GM18511 (cell line): ENCODE data around the gene BIK.
"Not testable (repeated sequence)": the region's sequence is repeated elsewhere in the genome, so short reads cannot be mapped to it uniquely, and the experiment has no call there.

Experiments
- ATAC-seq: cut with Tn5 transposase; IDR thresholded peaks from one replicate; pipeline ENCODE4 v1.9.1; 2021; ENCODE audit warnings: mild to moderate bottlenecking, moderate library complexity; ENCODE audit not compliant: unreplicated experiment

BIK gene

DNA sequence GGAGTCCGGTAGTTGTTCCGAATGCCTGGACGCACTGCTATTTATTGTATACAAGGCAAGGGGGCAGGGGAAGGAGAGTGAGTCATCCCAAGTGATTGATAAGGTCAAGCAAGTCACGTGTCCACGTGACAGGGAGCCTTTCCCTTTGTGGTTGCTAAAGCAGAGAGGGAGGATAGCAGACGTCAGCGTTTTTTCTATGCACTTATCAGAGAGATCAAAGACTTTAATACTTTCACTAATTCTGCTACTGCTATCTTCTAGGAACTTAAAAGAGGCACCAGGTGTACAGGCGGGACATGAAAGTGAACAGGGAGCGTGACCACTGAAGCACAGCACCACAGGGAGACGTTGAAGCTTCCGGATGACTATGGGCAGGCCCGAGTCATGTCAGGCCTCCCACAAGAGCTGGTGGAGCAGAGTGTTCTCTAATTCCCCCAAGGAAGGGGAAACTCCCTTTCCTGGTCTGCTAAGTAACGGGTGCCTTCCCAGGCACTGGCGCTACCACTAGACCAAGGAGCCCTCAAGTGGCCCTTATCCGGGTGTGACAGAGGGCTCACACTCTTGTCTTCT lies 6.4 kb upstream of the BIK start:
- ATAC-seq: not testable (repeated sequence)

DNA sequence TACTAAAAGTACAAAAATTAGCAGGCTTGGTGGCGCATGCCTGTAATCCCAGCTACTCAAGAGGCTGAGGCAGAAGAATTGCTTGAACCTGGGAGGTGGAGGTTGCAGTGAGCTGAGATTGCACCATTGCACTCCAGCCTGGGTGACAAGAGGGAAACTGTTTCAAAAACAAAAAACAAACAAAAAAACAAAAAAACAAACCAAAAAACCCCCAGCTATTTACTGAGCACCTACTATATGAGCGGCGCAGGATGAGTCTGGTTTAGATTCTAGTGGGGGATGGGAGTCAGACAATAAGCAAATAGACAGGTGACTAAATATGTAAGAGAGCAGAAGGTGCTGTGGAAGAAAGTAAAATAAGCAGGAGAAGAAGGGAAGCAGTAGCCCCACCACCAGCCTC lies 5.6 kb upstream of the BIK start:
- ATAC-seq: not testable (repeated sequence)

DNA sequence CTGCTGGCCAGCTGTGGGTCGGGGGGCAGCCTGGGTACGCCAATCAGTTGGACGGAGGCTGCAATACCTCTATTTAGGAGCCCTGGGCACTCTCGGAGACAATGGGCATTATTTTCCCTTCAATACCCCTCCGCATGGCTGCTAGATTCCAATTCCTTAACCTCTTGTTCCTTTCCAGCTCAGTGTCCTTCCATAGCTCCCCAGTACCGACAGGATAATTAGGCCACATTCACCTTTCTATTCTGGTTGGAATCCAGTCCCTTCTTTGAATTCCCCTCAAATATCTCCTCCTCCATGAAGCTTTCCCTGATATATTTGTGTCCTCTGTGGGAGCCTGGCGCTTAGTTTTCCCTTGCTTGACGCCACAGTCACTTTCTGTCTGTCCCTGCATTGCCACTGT lies 4.2 kb upstream of the BIK start:
- ATAC-seq: no peak

DNA sequence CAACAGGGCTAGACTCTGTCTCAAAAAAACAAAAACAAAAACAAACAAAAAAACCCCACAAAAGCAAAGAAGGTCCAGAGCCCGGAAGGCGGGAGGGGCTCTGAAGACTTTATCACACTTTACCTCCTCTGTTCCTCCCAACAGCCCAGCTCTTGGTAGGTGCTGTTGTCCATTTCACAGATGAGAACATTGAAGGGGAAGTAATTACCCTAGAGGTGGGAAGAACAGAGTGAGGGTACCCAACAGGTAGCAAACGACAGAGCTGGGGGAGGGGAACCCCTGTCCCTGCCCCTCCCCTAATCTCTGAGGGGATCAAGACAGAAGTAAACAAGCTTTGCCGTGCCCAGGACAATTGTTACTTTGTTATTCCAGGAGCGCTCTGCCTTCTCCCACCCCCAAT lies 1.0 kb upstream of the BIK start:
- no peak for ATAC-seq

DNA sequence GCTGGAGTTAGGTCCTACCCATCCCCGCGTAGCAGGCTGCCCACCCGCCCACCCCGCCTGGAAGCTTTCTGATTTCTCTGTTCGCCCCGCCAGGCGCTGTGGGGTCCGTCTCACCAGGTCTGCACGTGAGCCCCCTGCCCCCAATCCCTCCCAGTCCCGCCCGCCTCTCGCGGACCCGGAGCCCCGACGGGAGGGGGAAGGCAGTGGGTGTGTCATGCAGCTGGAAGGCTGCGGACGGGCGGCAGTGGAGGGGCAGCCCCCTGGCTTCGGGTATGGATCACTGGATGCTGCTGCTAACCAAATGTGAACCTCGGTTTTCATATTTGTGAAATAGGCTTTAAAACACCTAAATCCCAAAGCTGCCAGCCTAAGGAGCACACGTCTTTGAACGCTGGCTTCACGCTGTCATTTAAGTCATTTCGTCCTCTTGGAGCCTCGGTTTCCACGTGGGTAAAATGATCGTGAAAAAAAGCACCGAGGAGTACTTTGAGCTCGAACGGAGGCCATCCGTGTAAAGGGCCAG lies 568 bp upstream of the BIK start:
- no peak for ATAC-seq

DNA sequence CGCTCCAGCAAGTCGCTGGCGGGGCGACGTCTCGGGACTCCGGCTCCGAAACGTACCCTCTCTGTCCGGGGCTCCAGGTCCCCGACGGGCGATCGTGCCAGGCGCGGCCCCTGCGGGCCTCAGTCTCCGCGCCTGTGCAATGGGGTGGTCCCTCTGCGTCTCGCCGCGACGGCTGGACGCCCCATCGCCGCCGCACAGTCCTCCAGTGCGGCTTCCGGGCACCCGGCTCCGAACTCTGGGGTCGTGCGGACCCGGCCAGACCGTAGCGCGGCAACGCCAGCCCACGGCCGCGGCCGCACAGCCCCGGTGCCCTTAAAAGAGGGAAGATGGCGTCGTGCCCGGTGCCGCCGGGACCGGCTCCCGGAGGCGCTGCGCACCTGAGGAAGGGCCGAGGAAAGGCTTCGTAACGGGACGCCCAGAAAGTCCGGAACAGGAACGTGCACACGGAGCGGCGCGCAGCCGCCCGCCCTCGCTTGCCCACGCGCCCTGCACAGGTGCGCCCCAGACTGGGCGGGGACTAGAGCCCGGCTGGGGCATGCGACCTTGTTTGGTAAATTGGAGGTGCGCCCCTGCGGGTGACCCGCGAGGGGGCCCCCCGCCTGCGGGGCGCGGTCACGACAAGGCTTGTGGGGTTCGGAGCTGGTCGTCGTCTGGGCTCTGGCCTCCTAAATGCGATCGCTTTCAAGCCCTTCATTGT lies 525 bp downstream of the BIK start:
- ATAC-seq: no peak

DNA sequence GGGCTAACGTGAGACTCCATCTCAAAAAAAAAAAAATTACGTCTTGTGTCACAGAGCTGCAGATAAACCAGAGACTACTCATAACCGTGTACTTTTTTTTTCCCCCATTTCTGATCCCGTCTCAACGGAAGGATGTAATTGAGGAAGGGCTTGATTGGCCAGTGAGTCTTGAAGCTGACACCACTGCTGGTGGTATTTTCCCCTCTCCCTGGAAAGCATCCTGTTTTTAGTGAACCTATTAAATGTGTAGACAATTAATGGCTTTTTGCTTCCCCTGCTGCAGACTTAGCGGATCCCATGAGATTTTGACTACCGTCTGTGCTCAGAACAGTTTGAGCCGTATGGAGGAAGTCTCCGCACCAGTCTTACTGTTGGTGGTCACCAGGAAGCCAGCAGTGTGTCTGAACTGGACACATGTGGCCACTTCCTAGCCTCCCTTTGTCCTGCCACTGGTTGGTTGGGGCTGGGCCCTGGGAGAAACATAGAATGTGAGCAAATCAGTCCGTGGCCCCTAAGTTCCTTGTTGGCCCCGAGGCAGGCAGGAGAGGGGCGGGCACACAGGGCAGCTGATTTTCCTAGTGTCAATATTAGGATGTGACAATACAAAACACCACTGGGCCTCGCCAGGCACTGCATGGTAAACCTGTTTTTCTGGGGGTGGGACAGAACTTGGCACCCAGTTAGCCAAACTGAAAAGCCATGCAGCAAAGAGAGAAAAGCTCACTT lies 3.1 kb downstream of the BIK start:
- no peak for ATAC-seq

DNA sequence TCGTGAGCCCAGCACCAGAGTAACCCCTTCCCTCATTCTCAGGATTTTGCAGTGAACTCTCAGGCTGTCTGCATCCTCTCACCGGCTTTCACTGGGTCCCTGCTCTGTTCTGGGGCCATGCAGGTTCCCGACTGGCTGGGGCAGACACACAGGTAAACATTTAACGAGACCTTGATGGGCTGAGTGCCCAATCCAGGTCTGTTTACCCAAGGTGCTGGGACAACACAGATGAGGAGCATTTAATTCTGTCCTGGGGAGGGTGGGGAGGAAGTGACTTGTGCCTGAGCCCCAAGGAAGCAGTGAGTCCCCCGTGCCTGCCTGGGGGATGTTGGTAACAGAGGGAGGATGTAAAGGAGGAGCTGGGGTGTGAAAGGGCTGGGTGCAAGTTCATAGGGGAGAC lies 4.4 kb downstream of the BIK start:
- no peak for ATAC-seq

DNA sequence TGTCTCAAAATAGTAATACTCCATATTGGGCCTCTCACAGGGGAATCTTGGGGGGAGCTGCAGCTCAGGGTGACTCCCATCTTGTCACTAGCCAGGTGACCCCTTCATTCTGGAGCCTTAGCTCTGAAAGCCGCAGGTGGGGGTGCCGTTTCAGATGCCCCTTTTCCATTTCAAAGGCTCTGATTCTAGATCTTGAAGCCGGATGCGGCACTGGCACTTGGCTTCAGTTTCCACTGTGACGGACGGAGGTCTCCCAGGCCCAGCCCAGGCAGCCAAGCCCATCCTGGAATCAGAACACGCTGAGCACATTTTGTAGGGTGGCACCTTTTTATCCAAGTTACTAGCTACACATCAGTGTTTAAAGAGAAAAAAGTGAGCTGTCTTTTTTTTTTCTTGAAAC lies 6.4 kb downstream of the BIK start:
- ATAC-seq: no peak

DNA sequence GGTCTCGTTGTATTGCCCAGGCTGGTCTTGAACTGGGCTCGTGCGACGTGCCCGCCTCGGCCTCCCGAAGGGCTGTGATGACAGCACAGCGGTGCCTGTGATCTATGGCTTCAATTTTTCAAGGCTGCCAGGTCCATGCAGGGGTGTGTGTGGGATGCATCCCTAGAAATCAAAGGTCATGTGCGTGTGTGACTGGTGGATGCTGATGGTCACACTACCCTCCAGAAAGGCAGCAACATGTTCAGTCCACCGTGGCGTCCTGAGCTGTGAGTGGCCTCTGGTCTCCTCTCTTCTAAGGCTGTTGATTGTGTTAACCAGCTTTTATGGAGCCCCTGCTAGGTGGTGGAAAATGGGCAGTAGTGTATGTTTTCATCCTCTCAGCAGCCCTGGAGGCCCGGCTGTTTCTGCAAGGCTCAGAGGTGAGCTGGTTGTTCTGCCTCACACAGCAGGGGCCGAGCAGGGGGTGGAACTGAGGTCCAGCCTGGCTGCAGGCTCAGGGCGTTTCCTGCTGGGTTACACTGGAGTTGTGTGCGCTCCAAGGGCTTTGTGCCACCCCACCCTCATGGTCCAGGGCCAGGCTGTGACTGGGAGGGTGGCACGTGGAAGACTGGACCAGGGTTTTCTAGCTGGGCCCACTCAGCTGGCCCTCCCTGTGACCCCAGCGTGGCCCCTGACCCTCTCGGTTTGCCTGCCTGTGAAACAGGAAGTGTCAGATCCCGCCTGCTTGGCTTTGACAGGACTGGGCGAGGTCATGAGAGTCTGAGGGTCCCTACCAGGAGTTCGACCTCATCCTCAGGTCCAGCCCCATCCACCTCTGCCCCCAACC lies 7.7 kb downstream of the BIK start:
- ATAC-seq: no peak

DNA sequence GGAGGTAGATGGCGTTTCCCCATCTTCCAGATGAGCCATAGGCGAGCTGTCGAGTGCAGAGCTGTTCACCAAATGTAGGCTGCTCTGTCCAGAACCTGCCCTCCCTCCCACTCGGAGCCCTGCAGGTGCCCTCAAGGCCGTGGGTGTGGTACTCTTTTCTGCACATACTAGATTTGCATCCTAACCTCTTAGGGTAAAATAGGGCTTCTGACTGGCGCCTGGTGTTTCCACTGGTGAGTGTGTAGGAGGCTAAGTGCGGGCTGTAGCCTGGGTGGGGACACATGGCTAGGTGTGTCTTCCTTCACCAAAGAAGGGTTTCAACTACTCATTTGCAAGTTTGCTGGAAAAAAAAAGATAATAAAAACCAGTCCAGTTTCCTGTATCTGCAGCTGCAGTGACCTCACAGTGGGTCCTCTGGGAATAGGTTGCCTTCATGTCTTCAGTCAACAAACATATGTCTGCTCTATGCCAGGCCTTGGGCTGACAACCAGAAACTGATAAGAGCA lies 8.5 kb downstream of the BIK start:
- ATAC-seq: peak; percentile 71

DNA sequence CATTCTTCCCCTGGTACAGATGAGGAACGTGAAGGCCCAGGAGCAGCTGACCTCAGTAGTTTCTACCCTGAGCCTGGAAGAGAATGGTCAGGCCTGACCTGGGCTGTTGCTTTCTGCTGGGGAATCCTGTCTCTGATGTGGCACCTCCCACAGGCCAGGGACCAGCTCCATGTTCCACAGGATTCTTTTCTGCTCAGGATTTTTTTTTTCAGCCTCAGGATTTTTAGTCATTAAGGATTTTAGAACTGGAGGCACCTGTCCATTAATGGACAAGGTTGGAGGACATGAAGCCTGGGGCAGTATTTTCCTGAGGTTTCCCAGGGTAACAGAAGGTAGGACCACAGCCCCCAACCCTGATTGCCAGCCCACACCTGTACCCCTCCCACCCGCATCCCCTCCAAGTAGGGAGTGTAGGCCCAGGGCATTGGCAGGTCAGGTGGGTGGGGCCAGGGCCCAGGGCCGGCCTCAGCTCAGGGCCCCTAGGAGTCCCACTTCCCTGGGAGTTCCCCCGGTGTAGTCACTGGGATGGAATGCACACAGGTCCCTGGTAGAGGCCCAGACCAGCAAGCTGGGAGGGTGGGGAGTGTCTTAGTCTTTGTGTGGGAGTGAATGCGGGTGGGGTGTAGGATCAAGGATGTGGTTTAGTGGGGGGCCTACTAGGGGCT lies 16.1 kb downstream of the BIK start:
- no peak for ATAC-seq

DNA sequence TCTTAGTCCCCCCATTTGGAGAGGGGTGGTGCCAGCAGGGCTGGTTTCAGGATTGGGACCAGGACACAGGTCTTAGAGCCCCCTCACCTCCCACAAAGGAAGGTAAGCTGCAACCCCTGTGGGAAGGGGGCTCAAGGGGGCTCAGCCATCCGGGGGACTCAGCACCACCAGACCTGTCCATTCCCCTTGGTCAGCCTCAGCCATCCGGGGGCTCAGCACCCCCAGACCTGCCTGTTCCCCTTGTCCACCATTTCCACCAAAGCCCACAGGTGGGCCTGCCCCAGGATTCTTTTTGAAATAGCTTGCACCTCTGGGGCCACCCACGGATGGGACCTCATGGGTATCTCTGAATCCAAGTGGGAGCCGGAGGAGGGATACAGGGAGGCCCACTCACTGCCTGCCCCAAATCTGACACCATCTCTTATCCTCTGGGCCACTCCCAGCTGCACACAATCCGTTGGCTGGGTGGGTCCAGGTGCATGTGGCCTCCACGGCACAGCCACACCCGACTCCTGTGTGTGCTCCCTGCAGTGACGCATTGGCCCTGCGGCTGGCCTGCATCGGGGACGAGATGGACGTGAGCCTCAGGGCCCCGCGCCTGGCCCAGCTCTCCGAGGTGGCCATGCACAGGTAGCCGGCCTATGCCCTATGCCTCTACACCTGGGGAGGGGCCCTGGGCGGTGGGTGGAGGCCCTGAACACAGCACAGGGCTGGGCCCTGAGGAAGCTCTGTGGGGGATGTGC lies 16.8 kb downstream of the BIK start:
- ATAC-seq: no peak

DNA sequence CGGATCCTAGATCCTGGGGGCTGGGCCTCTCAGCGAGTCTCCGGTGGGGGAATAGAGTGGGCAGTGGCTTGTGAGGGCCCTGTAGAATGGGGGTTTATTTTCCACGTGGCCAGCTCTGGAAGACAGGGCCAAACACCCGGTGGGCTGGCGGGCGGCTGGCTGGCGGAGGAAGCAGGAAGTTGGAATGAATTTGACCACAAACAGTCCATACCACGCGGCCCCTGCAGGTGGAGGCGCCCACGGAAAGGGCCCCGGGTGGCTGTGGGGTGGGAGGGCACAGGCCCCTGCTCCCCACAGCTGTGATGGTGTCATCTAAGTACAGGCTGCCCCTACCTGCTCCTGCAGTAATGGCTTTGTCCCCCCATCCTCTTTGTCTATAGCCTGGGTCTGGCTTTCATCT lies 17.6 kb downstream of the BIK start:
- ATAC-seq: no peak

DNA sequence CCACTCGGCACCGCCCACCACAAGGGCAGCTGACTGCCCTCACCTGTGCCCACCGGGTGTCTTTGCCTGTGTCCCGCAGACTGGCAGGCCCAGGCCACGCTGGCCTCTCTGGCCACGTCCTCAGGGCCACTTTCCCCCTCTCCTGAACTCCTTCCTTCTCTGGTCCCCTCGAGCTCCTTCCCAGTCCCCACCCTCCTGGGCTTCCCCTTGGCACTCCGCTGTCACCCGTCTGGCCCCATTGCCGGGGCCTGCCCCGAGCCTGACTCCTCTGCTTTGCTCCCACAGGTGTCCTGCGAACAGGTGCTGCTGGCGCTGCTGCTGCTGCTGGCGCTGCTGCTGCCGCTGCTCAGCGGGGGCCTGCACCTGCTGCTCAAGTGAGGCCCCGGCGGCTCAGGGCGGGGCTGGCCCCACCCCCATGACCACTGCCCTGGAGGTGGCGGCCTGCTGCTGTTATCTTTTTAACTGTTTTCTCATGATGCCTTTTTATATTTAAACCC lies 18.4 kb downstream of the BIK start:
- no peak for ATAC-seq

DNA sequence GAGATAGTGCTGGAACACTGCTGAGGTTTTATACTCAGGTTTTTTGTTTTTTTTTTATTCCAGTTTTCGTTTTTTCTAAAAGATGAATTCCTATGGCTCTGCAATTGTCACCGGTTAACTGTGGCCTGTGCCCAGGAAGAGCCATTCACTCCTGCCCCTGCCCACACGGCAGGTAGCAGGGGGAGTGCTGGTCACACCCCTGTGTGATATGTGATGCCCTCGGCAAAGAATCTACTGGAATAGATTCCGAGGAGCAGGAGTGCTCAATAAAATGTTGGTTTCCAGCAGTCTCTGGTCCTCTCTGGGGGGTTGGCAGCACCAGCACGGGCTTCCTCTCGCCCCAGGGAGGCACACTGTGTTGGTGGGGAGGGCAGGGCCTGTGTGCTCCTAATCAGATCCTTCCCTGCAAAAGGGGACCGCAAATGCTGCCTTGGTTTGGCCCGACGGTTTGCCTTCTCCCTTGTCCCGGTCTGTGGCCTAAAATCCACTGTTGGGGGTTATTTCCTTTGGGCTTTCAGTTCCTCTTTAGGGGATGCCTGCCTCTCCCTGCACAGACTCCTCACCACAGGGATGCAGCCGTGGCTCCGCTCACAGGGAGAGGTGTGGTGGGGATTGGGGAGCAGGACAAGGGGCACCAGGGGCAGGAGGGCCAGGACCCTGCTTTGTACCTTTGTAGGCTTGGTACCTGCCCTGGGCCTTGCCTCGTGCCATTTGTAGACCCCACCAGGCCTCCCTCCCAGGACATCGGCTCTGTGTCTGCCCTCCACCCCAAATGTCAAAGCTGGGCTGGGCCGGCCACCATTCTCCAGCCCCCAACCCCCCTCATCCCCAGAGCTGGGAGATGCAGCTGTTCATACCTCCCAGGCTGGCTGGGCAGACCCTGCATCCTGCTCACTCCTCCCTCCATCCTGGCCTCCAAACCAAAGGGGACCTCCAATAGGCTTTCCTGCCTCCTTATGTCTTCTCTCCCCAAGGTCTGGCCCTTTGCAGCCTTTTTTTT lies 19.2 kb downstream of the BIK start:
- no peak for ATAC-seq

DNA sequence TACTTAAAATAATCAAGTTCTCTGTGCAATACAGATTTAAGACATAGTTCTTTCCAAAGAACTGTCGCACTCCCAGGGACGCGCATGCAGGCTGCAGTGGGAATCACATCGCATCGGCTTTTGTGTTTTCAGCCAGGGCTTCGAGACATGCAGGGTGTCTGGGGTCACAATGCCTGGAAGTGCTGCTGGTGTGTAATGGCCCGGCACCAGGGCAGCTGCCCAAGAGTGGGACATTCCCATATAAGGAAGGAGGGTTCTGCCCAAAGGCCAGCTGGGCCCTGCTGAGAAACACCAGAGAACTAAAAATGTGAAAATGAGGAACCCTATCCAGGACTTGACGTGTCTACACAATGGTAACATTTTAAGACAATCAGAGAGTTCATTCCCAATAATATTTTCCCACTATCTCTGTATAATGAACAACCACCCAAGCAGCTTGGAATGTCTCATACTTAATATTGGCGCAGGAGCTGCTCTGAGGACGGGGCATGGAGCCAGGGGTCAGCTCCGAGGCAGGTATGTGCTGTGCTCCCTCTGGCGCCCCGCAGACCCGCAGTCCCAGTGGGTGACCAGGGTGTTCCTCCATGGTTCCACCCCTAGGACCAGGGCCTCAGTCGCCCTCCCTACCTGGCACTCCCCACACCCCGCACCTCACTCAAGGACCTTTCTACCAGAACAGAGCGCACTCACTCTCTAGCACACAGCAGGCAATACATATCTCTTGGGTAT lies 21.4 kb downstream of the BIK start:
- ATAC-seq: no peak

DNA sequence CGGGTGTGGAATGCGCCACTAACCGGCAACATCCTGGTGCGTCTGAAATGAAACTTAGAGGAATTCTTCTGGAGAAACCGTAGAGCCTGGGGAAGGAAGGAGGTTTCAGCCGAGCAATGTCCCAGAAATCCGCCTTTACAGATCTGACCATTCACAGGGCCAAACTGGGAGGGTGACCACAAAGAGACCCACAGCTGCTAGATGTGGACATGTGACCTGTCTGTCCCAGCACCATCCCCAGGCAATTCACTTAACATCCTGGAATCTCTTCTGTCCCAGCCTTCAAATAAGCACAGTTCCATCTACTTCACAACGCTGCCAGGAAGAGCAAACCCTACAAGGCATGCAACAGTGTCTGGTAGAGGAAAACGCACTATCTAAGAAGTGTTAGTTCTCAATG lies 22.9 kb downstream of the BIK start:
- ATAC-seq: no peak
